Transverse colon (tissue), 4 donors: ENCODE measurements around the gene PDGFD. TPM values are rescaled to one million over a fixed set of nuclear protein-coding genes. Genes with fewer than 3 reads are reported as not detected.

Experiments
- DNase-seq: peaks from one replicate; pipeline ENCODE4 v3.0.0-alpha.2; 2019
- H3K27ac ChIP-seq, 4 donors: fragments of 200-600 bp; sonication (generic); 2 replicates each; pipeline ENCODE4 v1.5.1; 2016 to 2018; ENCODE audit warnings: inconsistent platforms in 4 of 4
- H3K27me3 ChIP-seq: fragments of 200-600 bp; sonication (generic); 2 replicates; pipeline ENCODE4 v1.5.1; 2017; ENCODE audit warnings: inconsistent platforms
- H3K36me3 ChIP-seq, 4 donors: fragments of 200-600 bp; sonication (generic); 2 replicates each; pipeline ENCODE4 v1.5.1; 2017 to 2019; ENCODE audit warnings: inconsistent platforms in 4 of 4
- H3K4me1 ChIP-seq, 4 donors: fragments of 200-600 bp; sonication (generic); 2 replicates each; pipeline ENCODE4 v1.5.1; 2017 to 2020; ENCODE audit warnings: inconsistent platforms in 4 of 4
- H3K4me3 ChIP-seq, 4 donors: fragments of 200-600 bp; sonication (generic); 1 replicate in 1 of 4; 2 replicates in 3 of 4; pipeline versions ENCODE4 v1.5.1 to v1.6.1; 2017 to 2019; ENCODE audit warnings: inconsistent platforms in 4 of 4
- H3K9me3 ChIP-seq, 2 donors: fragments of 200-600 bp; sonication (generic); 2 replicates each; pipeline ENCODE4 v1.5.1; 2017 to 2019; ENCODE audit warnings: inconsistent platforms in 2 of 2
- EP300 ChIP-seq: sonication (generic); formaldehyde crosslinking; IDR thresholded peaks from one replicate; pipeline ENCODE4 v1.6.1; 2017; ENCODE audit warnings: antibody characterized with exemption, low read depth
- POLR2A ChIP-seq: fragments of 450-650 bp; IDR thresholded peaks from one replicate; pipeline ENCODE4 v1.6.1; 2016; ENCODE audit warnings: antibody characterized with exemption, mild to moderate bottlenecking, moderate library complexity
- POLR2AphosphoS5 ChIP-seq, 3 donors: sonication (generic); formaldehyde crosslinking; IDR thresholded peaks; one replicate each; pipeline ENCODE4 v1.6.1; 2016; ENCODE audit warnings: antibody characterized with exemption in 3 of 3
- WGBS, 2 donors: methylation state at CpG; one replicate each; pipeline ENCODE4 v1.1.5; 2018; ENCODE audit warnings: low coverage in 1 of 2; 5-methylcytosine and 5-hydroxymethylcytosine counted together
- in situ Hi-C, 4 donors: fragments of 200-750 bp; cut with MboI; loops; one replicate each; pipeline versions ENCODE4 v1.15.0 to v1.15.1; 2017; ENCODE audit warnings: low sequenced_read_pairs in 3 of 4, low pct_ligation_motif_present in 1 of 4, low pct_unique_long_range_greater_than_20kb in 1 of 4
- intact Hi-C: fragments of 100-400 bp; cut with DNase I; formaldehyde crosslinking; loops from one replicate; pipeline ENCODE4 v1.15.1; 2023; ENCODE audit warnings: low total_unique reads
- total RNA-seq, 4 donors: library from RNA; depleted of rRNA; stranded (reverse); fragments of >200 nt; gene quantifications; one replicate each; pipeline ENCODE4 v1.1.0, GENCODE V29; 2016
- TF ChIP-seq, protein P1 (sequence below), 5 experiments: fragments of 200-600 bp in 3 of 5; fragments of 450-650 bp in 2 of 5; sonication (generic) in 3 of 5; IDR thresholded peaks; 1 replicate in 2 of 5; 2 replicates in 3 of 5; pipeline ENCODE4 v1.5.1; 2016 to 2017; ENCODE audit warnings: antibody characterized with exemption in 5 of 5, inconsistent platforms in 3 of 5, mild to moderate bottlenecking in 2 of 5, moderate library complexity in 1 of 5

The PDGFD gene
- total RNA-seq, 4 donors from 2014 or later: 2.3 to 6.0 (median 3.8) TPM; not detected in 1

GRCh38 chr11:104015649-104016415 lies 148.1 kb downstream of the PDGFD start:
- intact Hi-C loops: no loop called here
- TF ChIP-seq POLR2AphosphoS5 (IDR thresholded peaks at IDR 0.05): no peak
- no peak for TF ChIP-seq POLR2A
- TF ChIP-seq, protein P1, sequence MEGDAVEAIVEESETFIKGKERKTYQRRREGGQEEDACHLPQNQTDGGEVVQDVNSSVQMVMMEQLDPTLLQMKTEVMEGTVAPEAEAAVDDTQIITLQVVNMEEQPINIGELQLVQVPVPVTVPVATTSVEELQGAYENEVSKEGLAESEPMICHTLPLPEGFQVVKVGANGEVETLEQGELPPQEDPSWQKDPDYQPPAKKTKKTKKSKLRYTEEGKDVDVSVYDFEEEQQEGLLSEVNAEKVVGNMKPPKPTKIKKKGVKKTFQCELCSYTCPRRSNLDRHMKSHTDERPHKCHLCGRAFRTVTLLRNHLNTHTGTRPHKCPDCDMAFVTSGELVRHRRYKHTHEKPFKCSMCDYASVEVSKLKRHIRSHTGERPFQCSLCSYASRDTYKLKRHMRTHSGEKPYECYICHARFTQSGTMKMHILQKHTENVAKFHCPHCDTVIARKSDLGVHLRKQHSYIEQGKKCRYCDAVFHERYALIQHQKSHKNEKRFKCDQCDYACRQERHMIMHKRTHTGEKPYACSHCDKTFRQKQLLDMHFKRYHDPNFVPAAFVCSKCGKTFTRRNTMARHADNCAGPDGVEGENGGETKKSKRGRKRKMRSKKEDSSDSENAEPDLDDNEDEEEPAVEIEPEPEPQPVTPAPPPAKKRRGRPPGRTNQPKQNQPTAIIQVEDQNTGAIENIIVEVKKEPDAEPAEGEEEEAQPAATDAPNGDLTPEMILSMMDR (IDR thresholded peaks at IDR 0.05): no peak
- TF ChIP-seq EP300: no peak
- DNase-seq: no peak
- Histone ChIP-seq H3K27me3 (no peaks in the 10 kb centered on the region), H3K4me1 (no peaks in the 10 kb centered on the region), H3K27ac (no peak overlapping the region), H3K36me3 (no peaks in the 10 kb centered on the region), H3K4me3 (no peak overlapping the region), H3K9me3 (no peaks in the 10 kb centered on the region)
- 73 to 75% methylated on average over 3 of the region's 3 CpGs for WGBS, 2 donors
- in situ Hi-C loops: no loop called here

GRCh38 chr11:104011044-104011443 lies 152.9 kb downstream of the PDGFD start:
- in situ Hi-C loops (no loop called here), intact Hi-C loops (loop anchor here (5.0 kb wide), 1 partner anchor 1321 kb away; no protein-coding TSS in a partner anchor)
- no peak overlapping the region for H3K4me3 ChIP-seq
- H3K27me3 ChIP-seq: no peaks in the 10 kb centered on the region
- H3K9me3 ChIP-seq: no peaks in the 10 kb centered on the region
- H3K27ac ChIP-seq: no peak overlapping the region
- no peak for DNase-seq
- H3K4me1 ChIP-seq: no peaks in the 10 kb centered on the region
- TF ChIP-seq EP300 (no peak), POLR2A (no peak), POLR2AphosphoS5 (IDR thresholded peaks at IDR 0.05) (no peak)
- TF ChIP-seq, protein P1 (IDR thresholded peaks at IDR 0.05): no peak
- H3K36me3 ChIP-seq: no peaks in the 10 kb centered on the region
- 88 to 89% methylated on average over 2 of the region's 2 CpGs for WGBS, 2 donors

DNA sequence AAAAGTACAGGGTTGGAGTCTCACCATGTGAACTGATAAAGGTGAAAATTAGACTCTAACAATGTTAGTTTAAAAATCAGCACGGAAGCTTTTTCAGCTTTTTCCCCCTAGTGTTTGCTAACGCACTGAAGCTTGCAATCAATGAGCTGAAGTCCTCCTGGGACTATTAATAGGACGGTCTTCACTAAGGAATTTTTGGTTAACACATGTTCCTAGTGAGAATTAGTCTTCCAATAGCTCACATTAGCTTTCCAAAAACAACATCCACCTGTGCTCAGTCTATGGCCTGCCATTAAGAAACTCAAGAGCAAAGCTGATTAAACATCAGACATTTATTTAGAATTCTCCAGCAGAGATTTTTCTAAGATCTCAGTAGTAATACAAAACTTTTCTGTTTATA lies 154.2 kb downstream of the PDGFD start:
- Histone ChIP-seq H3K4me1 (peaks cover 0 to 7% (median 0%) of the 10 kb centered on the region in 4 donors), H3K9me3 (no peaks in the 10 kb centered on the region), H3K4me3 (no peak overlapping the region), H3K36me3 (no peaks in the 10 kb centered on the region), H3K27me3 (no peaks in the 10 kb centered on the region), H3K27ac (no peak overlapping the region)
- TF ChIP-seq, protein P1 (IDR thresholded peaks at IDR 0.05): no peak
- no peak for TF ChIP-seq POLR2A
- TF ChIP-seq EP300: no peak
- TF ChIP-seq POLR2AphosphoS5 (IDR thresholded peaks at IDR 0.05): no peak
- in situ Hi-C loops (no loop called here), intact Hi-C loops (loop anchor here (5.0 kb wide), 1 partner anchor 1323 kb away; no protein-coding TSS in a partner anchor)
- no peak for DNase-seq
- WGBS, 2 donors: 73 to 100% methylated on average over 3 of the region's 3 CpGs

GRCh38 chr11:104005234-104005855 lies 158.6 kb downstream of the PDGFD start:
- Histone ChIP-seq H3K27me3 (no peaks in the 10 kb centered on the region), H3K4me3 (no peak overlapping the region), H3K9me3 (no peaks in the 10 kb centered on the region), H3K36me3 (no peaks in the 10 kb centered on the region), H3K4me1 (peaks cover 0 to 7% (median 0%) of the 10 kb centered on the region in 4 donors), H3K27ac (no peak overlapping the region)
- no peak for DNase-seq
- in situ Hi-C loops (no loop called here), intact Hi-C loops (no loop called here)
- TF ChIP-seq, protein P1 (IDR thresholded peaks at IDR 0.05): no peak
- no peak for TF ChIP-seq EP300
- WGBS, 2 donors: 28 to 30% methylated on average over 2 of the region's 2 CpGs
